ENCODE results near the gene CRK. TPM values are rescaled to one million over a fixed set of nuclear protein-coding genes. Genes with fewer than 3 reads are reported as not detected.
"Not testable (repeated sequence)": the region's sequence is repeated elsewhere in the genome, so short reads cannot be mapped to it uniquely, and the experiment has no call there.

Gene CRK
- total and polyA plus RNA-seq, 8 donors = 51.0 to 84.0 (median 58.2) TPM

- peak; percentile 97 for ATAC-seq
These were observed 56.1 kb downstream of the CRK start, which contains the start of gene YWHAE for GRCh38 chr17:1399679-1400512. YWHAE (minus strand) TSS chr17:1400222; CDS start chr17:1400110, 112 bp downstream.

GRCh38 chr17:1398931-1399678 is 56.9 kb downstream of the CRK start:
- H3K4me1 ChIP-seq = peaks cover 14 to 57% of the 10 kb centered on the region in 2 donors
- TF ChIP-seq CTCF (IDR thresholded peaks at IDR 0.05) = no peak
- ATAC-seq = peak; percentile 47
- intact Hi-C loops (cut with DNase I) = no loop called here
- no peaks in the 10 kb centered on the region for H3K27me3 ChIP-seq
- peak in 3 of 4 donors; percentile 22 to 88 (median 50) for DNase-seq
- peak overlapping the region; percentile 92 to 95 for H3K27ac ChIP-seq
- peak overlapping the region; percentile 71 to 87 for H3K4me3 ChIP-seq
- H3K9me3 ChIP-seq = no peaks in the 10 kb centered on the region
- H3K36me3 ChIP-seq = peaks cover 0 to 17% of the 10 kb centered on the region in 2 donors

More at GRCh38 chr17:1399679-1400512, 56.1 kb downstream of the CRK start, which contains the start of gene YWHAE:
- H3K4me3 ChIP-seq = peak within 1 kb of the TSS; percentile 71 to 87
- peaks cover 0 to 16% of the 10 kb centered on the region in 2 donors for H3K36me3 ChIP-seq
- peak; percentile 97 to 100 (median 98) for DNase-seq
- TF ChIP-seq CTCF (IDR thresholded peaks at IDR 0.05) = no peak
- no peaks in the 10 kb centered on the region for H3K27me3 ChIP-seq
- no peaks in the 10 kb centered on the region for H3K9me3 ChIP-seq
- peaks cover 14 to 57% of the 10 kb centered on the region in 2 donors for H3K4me1 ChIP-seq
- intact Hi-C loops (cut with DNase I) = no loop called here
- H3K27ac ChIP-seq = peak within 1 kb of the TSS; percentile 92 to 95

- H3K36me3 ChIP-seq = peaks cover 0 to 17% of the 10 kb centered on the region in 2 donors
- intact Hi-C loops (cut with DNase I) = no loop called here
- H3K4me3 ChIP-seq = peak overlapping the region; percentile 71 to 87
- DNase-seq = no peak
- H3K27me3 ChIP-seq = no peaks in the 10 kb centered on the region
- H3K4me1 ChIP-seq = peaks cover 20 to 67% of the 10 kb centered on the region in 2 donors
- ATAC-seq = no peak
- no peak for TF ChIP-seq CTCF (IDR thresholded peaks at IDR 0.05)
- H3K9me3 ChIP-seq = no peaks in the 10 kb centered on the region
- H3K27ac ChIP-seq = peak overlapping the region; percentile 92 to 95
These were observed 58.0 kb downstream of the CRK start for GRCh38 chr17:1398028-1398427.

- ATAC-seq; DNase-seq; H3K27ac ChIP-seq; H3K27me3 ChIP-seq; H3K9me3 ChIP-seq; H3K4me3 ChIP-seq; intact Hi-C loops (cut with DNase I): not testable (repeated sequence)
- Histone ChIP-seq H3K4me1 (peaks cover 29 to 85% of the 10 kb centered on the region in 2 donors), H3K36me3 (peaks cover 0 to 17% of the 10 kb centered on the region in 2 donors)
These were observed 60.0 kb downstream of the CRK start for GRCh38 chr17:1395876-1396665.

GRCh38 chr17:1391577-1391976 is 64.5 kb downstream of the CRK start:
- Histone ChIP-seq H3K27ac (no peak overlapping the region), H3K4me1 (peaks cover 39 to 99% of the 10 kb centered on the region in 2 donors), H3K36me3 (peaks cover 0 to 17% of the 10 kb centered on the region in 2 donors), H3K4me3 (no peak overlapping the region), H3K27me3 (no peaks in the 10 kb centered on the region), H3K9me3 (no peaks in the 10 kb centered on the region)
- DNase-seq (no peak), ATAC-seq (no peak)
- intact Hi-C loops (cut with DNase I) = no loop called here
- no peak for TF ChIP-seq CTCF (IDR thresholded peaks at IDR 0.05)
